HepG2 (cell line): ENCODE measurements around the gene DDAH1.

ENCODE experiments used
- EP300 ChIP-seq, 3 experiments: sonication (generic) in 1 of 3; formaldehyde crosslinking in 1 of 3; IDR thresholded peaks; 2 replicates each; pipeline versions ENCODE4 v1.5.1 to v1.6.1; 2011 to 2020; ENCODE audit warnings: low read depth in 2 of 3, low read length in 2 of 3, borderline replicate concordance in 1 of 3, improper control_type of control experiment in 1 of 3, mild to moderate bottlenecking in 1 of 3, missing genetic modification reagents in 1 of 3, moderate library complexity in 1 of 3
- MAFF ChIP-seq: IDR thresholded peaks from 2 replicates; pipeline ENCODE4 v1.6.1; 2011; ENCODE audit warnings: low read depth, low read length, improper control_type of control experiment
- PAX8 ChIP-seq: sonication (generic); formaldehyde crosslinking; IDR thresholded peaks from 2 replicates; pipeline ENCODE4 v1.8.0; 2022; ENCODE audit warnings: mild to moderate bottlenecking, missing genetic modification reagents, borderline replicate concordance
- RNF219 ChIP-seq: sonication (generic); formaldehyde crosslinking; IDR thresholded peaks from 2 replicates; pipeline ENCODE4 v1.5.0; 2020; ENCODE audit warnings: mild to moderate bottlenecking, missing genetic modification reagents
- ZFP36 ChIP-seq: fragments of 150-350 bp; IDR thresholded peaks from 2 replicates; pipeline ENCODE4 v1.6.1; 2018; ENCODE audit warnings: borderline replicate concordance, low read length, low read depth; ENCODE audit not compliant: partially characterized antibody
- ZSCAN20 ChIP-seq: sonication (generic); formaldehyde crosslinking; IDR thresholded peaks from 2 replicates; pipeline ENCODE4 v1.4.0; 2020; ENCODE audit warnings: missing genetic modification reagents, mild to moderate bottlenecking, borderline replicate concordance
- TF ChIP-seq, protein P1 (sequence below): IDR thresholded peaks from 2 replicates; pipeline ENCODE4 v1.6.1; 2016; ENCODE audit warnings: mild to moderate bottlenecking, missing biosample characterization, missing genetic modification reagents

- TF ChIP-seq ZSCAN20 (no peak), MAFF (no peak), EP300 (IDR thresholded peaks at IDR 0.05; ENCODE audit: low read depth in 2 of 2, low read length in 2 of 2) (no peak), EP300 (CRISPR knock-in tag; IDR thresholded peaks at IDR 0.05; ENCODE audit: borderline replicate concordance) (no peak), ZFP36 (no peak), RNF219 (CRISPR knock-in tag) (no peak), PAX8 (CRISPR knock-in tag) (no peak)
- TF ChIP-seq, protein P1, sequence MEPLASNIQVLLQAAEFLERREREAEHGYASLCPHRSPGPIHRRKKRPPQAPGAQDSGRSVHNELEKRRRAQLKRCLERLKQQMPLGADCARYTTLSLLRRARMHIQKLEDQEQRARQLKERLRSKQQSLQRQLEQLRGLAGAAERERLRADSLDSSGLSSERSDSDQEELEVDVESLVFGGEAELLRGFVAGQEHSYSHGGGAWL (CRISPR knock-in tag), result no peak
Observed at GRCh38 chr1:85494904-85495266, 29.9 kb upstream of the DDAH1 start.
